Medulla oblongata (tissue), 1 donor: Measurements from ENCODE around the gene SEL1L3.

Experiments used
- DNase-seq: peaks from one replicate; pipeline ENCODE4 v3.0.0-alpha.2; 2015; ENCODE audit errors: extremely low spot score

SEL1L3 gene

GRCh38 chr4:25750874-25751273 lies 111.9 kb downstream of the SEL1L3 start:
- no peak for DNase-seq

GRCh38 chr4:25749150-25749794 lies 113.5 kb downstream of the SEL1L3 start:
- DNase-seq, result no peak

GRCh38 chr4:25743971-25744370 lies 118.8 kb downstream of the SEL1L3 start:
- no peak for DNase-seq

- no peak for DNase-seq
Measured at GRCh38 chr4:25729564-25729963, 133.2 kb downstream of the SEL1L3 start.

- no peak for DNase-seq
Measured at GRCh38 chr4:25728886-25729285, 133.9 kb downstream of the SEL1L3 start.

GRCh38 chr4:25727711-25728493 lies 134.9 kb downstream of the SEL1L3 start:
- no peak for DNase-seq

- DNase-seq, result no peak
Measured at GRCh38 chr4:25725870-25726269, 136.9 kb downstream of the SEL1L3 start.

GRCh38 chr4:25723409-25723808 lies 139.4 kb downstream of the SEL1L3 start:
- no peak for DNase-seq

GRCh38 chr4:25722964-25723363 lies 139.8 kb downstream of the SEL1L3 start:
- no peak for DNase-seq

GRCh38 chr4:25713812-25714211 lies 149.0 kb downstream of the SEL1L3 start:
- no peak for DNase-seq

GRCh38 chr4:25712611-25713010 lies 150.2 kb downstream of the SEL1L3 start:
- DNase-seq, result no peak

- DNase-seq, result no peak
Measured at GRCh38 chr4:25710637-25711036, 152.2 kb downstream of the SEL1L3 start.

GRCh38 chr4:25704516-25704915 lies 158.3 kb downstream of the SEL1L3 start:
- no peak for DNase-seq

GRCh38 chr4:25703731-25704388 lies 158.9 kb downstream of the SEL1L3 start:
- no peak for DNase-seq

- DNase-seq, result peak; percentile 79
Measured at GRCh38 chr4:25702848-25703247, 159.9 kb downstream of the SEL1L3 start.

- no peak for DNase-seq
Measured at GRCh38 chr4:25700661-25701060, 162.1 kb downstream of the SEL1L3 start.

GRCh38 chr4:25697516-25697915 lies 165.3 kb downstream of the SEL1L3 start:
- no peak for DNase-seq
